ENCODE data around the gene RABAC1. TPM values are rescaled to one million over a fixed set of nuclear protein-coding genes. Genes with fewer than 3 reads are reported as not detected.

The RABAC1 gene
- polyA plus RNA-seq, 1 donor from 2014 or later: 290 TPM

DNA sequence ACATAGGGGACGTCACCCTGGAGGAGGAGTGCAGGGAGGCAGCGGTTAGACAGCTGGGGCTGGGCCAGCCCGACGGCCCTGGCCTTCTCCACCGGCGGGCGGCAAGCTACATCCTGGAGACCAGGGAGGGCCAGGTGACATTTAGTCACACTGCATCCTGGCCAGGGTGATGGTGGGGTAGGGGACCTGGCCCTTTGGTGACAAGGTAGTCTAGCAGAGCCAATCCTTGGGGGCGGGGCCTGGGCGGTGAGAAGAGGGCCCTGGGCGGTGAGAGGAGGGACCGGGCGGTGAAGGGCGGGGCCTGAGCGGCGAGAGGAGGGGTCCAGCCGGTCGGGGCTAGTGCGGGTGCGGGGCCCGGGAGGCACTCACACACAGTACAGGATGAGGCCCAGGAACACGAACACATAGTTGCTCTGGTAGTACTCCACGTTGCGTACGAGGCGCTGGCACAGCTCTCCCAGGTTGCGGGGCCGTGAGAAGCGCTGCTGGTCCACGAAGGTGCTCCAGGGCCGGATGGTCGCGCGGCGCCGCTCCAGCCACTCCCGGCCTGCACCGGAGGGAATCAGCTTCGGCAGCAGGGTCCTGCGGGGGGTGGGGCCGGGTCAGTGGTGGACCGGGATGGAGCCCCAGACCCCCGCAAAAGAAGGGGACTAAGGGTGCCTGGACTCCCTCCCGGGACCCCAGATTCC, 610 bp downstream of the RABAC1 start:
- peak overlapping the region; percentile 77 for H3K27ac ChIP-seq (ENCODE audit: low read length)

DNA sequence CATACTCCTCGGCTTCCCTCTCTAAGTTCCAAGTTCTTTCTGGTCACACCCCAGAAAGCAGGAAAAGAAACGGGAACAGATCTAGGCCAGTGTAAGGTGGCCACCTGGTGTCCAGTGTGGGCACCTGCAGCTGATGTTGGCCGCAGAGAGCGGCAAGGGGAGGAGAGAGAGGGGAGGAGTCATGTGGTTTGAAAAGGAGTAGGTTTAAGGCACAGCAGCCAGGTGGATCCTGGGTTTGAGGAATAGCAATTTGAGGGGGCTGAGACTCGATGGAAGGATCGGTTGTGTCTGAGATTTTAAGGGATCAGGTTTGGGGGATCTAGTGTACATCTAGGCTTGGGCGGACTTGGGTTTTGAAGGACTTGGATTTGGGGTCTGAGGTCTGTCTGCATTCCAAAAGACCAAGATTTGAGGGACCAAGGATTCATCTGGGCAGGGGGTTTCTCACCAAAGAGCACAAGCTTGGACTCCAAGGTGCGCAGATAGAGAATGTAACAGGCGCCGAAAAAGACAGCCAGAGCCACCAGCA, 1.2 kb downstream of the RABAC1 start:
- Histone ChIP-seq H3K9me2 (ENCODE audit: insufficient read depth, low read length) (no peaks in the 10 kb centered on the region), H3K9me3 (ENCODE audit: low read length) (no peaks in the 10 kb centered on the region), H3F3A (ENCODE audit: insufficient read depth, low read length, poor library complexity, severe bottlenecking) (no peaks in the 10 kb centered on the region), H2AFZ (ENCODE audit: low read depth, low read length) (no peak overlapping the region), H3K27ac (ENCODE audit: low read length) (peak overlapping the region; percentile 77), H4K20me1 (ENCODE audit: insufficient read depth) (no peaks in the 10 kb centered on the region), H3K36me3 (ENCODE audit: insufficient read depth, low read length) (no peaks in the 10 kb centered on the region), H3K4me2 (ENCODE audit: low read length) (peak overlapping the region; percentile 72), H3K79me2 (replicated peaks; ENCODE audit: insufficient read depth, low read length) (no peaks in the 10 kb centered on the region), H3K9ac (ENCODE audit: low read length) (peak overlapping the region; percentile 89), H3K27me3 (ENCODE audit: insufficient read depth, low read depth, low read length) (no peaks in the 10 kb centered on the region), H3K4me3 (ENCODE audit: low read length) (peak overlapping the region; percentile 98)
- TF ChIP-seq RAD21 (conservative IDR thresholded peaks at IDR 0.05): peak; percentile 79
- TF ChIP-seq EZH2 (IDR thresholded peaks at IDR 0.05; ENCODE audit: borderline replicate concordance, insufficient read depth, low read length, poor library complexity, severe bottlenecking): no peak
- TF ChIP-seq, protein P1, sequence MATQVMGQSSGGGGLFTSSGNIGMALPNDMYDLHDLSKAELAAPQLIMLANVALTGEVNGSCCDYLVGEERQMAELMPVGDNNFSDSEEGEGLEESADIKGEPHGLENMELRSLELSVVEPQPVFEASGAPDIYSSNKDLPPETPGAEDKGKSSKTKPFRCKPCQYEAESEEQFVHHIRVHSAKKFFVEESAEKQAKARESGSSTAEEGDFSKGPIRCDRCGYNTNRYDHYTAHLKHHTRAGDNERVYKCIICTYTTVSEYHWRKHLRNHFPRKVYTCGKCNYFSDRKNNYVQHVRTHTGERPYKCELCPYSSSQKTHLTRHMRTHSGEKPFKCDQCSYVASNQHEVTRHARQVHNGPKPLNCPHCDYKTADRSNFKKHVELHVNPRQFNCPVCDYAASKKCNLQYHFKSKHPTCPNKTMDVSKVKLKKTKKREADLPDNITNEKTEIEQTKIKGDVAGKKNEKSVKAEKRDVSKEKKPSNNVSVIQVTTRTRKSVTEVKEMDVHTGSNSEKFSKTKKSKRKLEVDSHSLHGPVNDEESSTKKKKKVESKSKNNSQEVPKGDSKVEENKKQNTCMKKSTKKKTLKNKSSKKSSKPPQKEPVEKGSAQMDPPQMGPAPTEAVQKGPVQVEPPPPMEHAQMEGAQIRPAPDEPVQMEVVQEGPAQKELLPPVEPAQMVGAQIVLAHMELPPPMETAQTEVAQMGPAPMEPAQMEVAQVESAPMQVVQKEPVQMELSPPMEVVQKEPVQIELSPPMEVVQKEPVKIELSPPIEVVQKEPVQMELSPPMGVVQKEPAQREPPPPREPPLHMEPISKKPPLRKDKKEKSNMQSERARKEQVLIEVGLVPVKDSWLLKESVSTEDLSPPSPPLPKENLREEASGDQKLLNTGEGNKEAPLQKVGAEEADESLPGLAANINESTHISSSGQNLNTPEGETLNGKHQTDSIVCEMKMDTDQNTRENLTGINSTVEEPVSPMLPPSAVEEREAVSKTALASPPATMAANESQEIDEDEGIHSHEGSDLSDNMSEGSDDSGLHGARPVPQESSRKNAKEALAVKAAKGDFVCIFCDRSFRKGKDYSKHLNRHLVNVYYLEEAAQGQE (IDR thresholded peaks at IDR 0.05; ENCODE audit: borderline replicate concordance): no peak
- no peak for TF ChIP-seq EP300 (conservative IDR thresholded peaks at IDR 0.05; ENCODE audit: poor library complexity, severe bottlenecking)
- peak; percentile 6 for TF ChIP-seq POLR2AphosphoS5 (IDR thresholded peaks at IDR 0.05)
- TF ChIP-seq, protein P2, sequence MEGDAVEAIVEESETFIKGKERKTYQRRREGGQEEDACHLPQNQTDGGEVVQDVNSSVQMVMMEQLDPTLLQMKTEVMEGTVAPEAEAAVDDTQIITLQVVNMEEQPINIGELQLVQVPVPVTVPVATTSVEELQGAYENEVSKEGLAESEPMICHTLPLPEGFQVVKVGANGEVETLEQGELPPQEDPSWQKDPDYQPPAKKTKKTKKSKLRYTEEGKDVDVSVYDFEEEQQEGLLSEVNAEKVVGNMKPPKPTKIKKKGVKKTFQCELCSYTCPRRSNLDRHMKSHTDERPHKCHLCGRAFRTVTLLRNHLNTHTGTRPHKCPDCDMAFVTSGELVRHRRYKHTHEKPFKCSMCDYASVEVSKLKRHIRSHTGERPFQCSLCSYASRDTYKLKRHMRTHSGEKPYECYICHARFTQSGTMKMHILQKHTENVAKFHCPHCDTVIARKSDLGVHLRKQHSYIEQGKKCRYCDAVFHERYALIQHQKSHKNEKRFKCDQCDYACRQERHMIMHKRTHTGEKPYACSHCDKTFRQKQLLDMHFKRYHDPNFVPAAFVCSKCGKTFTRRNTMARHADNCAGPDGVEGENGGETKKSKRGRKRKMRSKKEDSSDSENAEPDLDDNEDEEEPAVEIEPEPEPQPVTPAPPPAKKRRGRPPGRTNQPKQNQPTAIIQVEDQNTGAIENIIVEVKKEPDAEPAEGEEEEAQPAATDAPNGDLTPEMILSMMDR (IDR thresholded peaks at IDR 0.05; ENCODE audit: poor library complexity, severe bottlenecking): peak; percentile 82
- peak; percentile 78 for TF ChIP-seq SMC3 (conservative IDR thresholded peaks at IDR 0.05; ENCODE audit: poor library complexity)

More for the DNA sequence above, 610 bp downstream of the RABAC1 start:
- TF ChIP-seq MXI1 (conservative IDR thresholded peaks at IDR 0.05; ENCODE audit: poor library complexity, severe bottlenecking) (peak; percentile 40), TAF1 (IDR thresholded peaks at IDR 0.05; ENCODE audit: low read depth) (no peak), EP300 (conservative IDR thresholded peaks at IDR 0.05; ENCODE audit: poor library complexity, severe bottlenecking) (no peak), EZH2 (IDR thresholded peaks at IDR 0.05; ENCODE audit: borderline replicate concordance, insufficient read depth, low read length, poor library complexity, severe bottlenecking) (no peak), POLR2AphosphoS5 (IDR thresholded peaks at IDR 0.05) (peak; percentile 57)
- TF ChIP-seq, protein P1 (IDR thresholded peaks at IDR 0.05; ENCODE audit: borderline replicate concordance): no peak
- peak overlapping the region; percentile 27 for H2AFZ ChIP-seq (ENCODE audit: low read depth, low read length)
- H3K27me3 ChIP-seq (ENCODE audit: insufficient read depth, low read depth, low read length): no peaks in the 10 kb centered on the region
- H3K4me2 ChIP-seq (ENCODE audit: low read length): peak overlapping the region; percentile 72
- peak overlapping the region; percentile 89 for H3K9ac ChIP-seq (ENCODE audit: low read length)
- peak overlapping the region; percentile 98 for H3K4me3 ChIP-seq (ENCODE audit: low read length)
- H4K20me1 ChIP-seq (ENCODE audit: insufficient read depth): no peaks in the 10 kb centered on the region
- H3K9me3 ChIP-seq (ENCODE audit: low read length): no peaks in the 10 kb centered on the region
- no peaks in the 10 kb centered on the region for H3F3A ChIP-seq (ENCODE audit: insufficient read depth, low read length, poor library complexity, severe bottlenecking)
- no peaks in the 10 kb centered on the region for H3K9me2 ChIP-seq (ENCODE audit: insufficient read depth, low read length)
- no peaks in the 10 kb centered on the region for H3K79me2 ChIP-seq (replicated peaks; ENCODE audit: insufficient read depth, low read length)
- H3K36me3 ChIP-seq (ENCODE audit: insufficient read depth, low read length): no peaks in the 10 kb centered on the region
